Measurements from ENCODE around the gene TCF25.
A peak's percentile ranks its signal among the peaks of the same experiment; 100 is the strongest.
"Not testable (repeated sequence)": the region's sequence is repeated elsewhere in the genome, so short reads cannot be mapped to it uniquely, and the experiment has no call there.

The TCF25 gene

GRCh38 chr16:89844739-89845339 lies 28.6 kb upstream of the TCF25 start:
- DNase-seq = no peak

DNA sequence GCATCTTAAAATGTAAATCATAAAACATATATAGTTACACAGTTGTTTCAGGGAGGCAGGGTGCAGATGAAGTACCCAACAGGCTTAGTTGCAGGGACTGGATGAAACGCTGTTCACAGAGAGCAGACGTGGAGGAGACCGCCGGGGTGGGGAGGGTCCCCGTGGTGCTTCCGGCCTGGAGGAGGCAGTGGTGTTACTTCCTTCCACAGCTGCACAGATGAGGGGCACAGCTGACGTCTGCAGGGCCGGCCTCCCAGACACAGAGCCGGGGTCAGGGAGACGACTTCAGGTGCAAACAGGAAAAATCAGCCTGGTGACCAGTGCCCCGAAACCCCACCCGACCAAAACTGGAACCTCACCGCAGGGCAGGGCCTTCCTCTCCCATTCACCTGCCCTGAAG lies 28.0 kb upstream of the TCF25 start:
- DNase-seq = no peak

- peak; percentile 32 for DNase-seq
These were observed 26.1 kb upstream of the TCF25 start for GRCh38 chr16:89847051-89847939.

DNA sequence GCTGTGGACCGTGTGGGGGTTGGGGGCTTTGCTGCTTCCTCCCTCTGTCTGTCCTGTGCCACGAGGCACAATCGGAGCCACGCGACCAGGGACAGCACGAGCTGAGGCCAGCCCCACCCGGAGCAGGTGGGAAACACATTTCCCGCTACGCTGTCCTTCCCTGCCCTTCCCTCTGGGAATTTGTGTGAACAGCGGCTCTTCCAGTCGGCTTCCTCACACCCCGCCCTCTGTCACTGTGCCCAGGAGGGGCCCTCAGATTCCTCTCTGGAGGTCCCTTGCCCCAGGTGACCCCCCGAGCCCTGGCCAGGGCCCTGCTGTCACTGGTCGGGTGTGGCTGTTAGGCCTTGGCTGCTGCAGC lies 25.5 kb upstream of the TCF25 start:
- DNase-seq = no peak

DNA sequence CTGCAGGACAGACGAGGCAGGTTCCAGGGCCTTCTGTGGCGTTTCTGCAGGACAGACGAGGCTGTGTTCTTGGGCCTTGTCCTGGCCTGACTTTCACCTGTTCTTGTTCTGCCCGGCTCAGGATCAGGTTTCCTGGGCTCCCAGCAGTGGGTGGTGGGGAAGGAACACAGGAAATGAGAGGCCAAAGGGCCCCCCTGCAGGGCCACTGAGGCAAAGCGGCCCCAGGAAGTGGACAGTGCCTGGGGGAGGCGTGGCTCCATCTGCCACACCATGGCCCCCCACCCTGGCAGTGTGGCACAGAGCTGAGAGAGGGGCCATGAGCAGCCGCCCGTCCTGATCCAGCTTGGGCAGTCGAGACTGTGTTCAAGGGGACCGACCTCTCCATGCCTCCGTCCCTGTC lies 24.4 kb upstream of the TCF25 start:
- DNase-seq = no peak

GRCh38 chr16:89853306-89853993 lies 19.9 kb upstream of the TCF25 start:
- DNase-seq = no peak

DNA sequence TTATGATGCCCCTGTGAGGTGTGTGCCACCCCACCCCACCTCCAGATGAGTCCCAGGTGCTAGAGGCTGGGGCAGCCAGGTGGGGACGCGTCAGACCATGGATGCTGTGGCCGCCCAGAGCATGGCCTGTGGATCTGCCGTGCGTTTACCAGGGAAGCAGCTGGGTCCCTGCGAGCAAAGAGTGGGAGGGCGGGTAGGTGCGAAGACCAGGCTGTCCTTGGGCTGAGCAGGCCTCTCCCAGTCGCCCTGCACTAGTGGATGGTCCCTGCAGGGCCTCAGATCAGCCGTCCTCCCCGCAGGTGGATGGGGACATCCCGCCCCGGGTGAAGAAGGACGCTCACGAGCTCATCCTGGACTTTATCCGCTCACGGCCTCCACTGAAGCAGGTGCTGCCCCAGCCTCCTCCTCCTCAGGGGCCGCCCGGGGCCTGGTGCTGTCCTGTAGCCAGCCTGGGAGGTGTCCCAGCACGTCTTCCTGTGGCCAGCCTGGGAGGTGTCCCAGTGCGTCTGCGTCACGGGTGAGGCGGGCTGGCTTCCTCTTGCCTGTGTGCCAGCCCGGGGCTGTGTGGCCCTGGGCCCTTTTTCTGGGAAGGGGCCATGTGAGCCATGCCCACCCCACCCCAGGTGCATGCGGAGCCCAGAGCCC lies 18.0 kb upstream of the TCF25 start:
- DNase-seq = no peak

DNA sequence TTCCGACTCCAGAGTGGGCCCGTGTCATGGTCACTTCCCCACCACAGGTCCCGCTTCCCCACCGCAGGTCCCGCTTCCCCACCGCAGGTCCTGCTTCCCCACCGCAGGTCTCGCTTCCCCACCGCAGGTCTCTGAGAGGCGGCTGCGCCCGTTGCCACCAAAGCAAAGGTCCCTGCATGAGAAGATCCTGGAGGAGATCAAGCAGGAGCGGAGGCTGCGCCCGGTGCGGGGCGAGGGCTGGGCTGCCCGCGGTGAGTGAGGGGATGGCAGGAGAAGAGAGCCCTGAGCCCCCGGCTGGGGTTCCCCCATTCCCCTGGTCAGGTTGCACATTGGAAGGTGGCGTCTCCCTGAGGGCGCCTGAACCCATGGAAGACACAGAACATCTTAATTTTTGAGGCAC lies 17.4 kb upstream of the TCF25 start:
- DNase-seq = no peak

DNA sequence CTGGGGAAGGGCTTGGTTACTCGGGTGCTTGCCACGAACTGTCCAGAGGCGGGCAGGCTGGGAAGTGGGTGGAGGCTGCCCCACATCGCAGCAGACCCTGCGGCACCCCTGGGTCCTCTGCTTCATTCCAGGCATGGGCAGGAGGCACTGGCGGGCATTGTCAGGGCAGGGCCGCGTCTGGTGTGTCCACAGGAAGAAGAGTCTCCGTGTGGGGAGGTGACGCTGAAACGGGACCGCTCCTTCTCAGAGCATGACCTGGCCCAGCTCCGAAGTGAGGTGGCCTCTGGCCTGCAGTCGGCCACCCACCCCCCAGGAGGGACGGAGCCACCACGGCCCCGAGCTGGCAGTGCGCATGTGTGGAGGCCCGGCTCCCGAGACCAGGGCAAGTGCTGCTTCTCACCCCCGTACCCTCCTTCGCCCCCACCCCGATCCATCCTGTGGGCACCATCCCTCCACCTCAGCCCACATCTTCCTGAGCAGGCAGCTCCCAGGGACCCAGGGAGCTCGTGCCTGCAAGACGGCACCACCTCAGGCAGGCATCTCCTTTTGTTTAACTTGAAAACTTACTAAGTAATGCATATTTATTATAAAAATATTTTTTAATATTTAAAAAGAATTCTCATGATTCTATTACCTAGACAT lies 14.3 kb upstream of the TCF25 start:
- no peak for DNase-seq

GRCh38 chr16:89859615-89860007 lies 13.8 kb upstream of the TCF25 start:
- no peak for DNase-seq

- DNase-seq = peak; percentile 55
These were observed 12.6 kb upstream of the TCF25 start for GRCh38 chr16:89860747-89861304.

DNA sequence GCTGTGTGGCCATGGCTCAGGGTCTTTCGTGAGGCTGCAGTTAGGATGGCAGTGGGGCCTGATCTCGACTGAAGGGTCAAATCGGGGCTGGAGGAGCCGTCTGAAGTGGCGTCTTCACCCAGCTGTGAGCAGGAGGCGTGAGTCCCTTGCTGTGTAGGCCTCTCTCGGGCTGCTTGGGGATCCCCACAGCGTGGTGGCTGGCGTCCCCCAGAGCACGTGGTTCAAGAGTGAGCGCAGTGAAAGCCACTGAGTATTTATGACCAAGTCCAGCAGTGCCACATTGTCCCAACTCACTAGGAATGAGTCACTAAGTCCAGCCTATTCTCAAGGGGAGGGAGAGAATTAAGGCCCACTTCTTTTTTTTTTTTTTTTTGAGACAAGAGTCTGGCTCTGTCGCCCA lies 11.7 kb upstream of the TCF25 start:
- no peak for DNase-seq

GRCh38 chr16:89862732-89863131 lies 10.7 kb upstream of the TCF25 start:
- no peak for DNase-seq

DNA sequence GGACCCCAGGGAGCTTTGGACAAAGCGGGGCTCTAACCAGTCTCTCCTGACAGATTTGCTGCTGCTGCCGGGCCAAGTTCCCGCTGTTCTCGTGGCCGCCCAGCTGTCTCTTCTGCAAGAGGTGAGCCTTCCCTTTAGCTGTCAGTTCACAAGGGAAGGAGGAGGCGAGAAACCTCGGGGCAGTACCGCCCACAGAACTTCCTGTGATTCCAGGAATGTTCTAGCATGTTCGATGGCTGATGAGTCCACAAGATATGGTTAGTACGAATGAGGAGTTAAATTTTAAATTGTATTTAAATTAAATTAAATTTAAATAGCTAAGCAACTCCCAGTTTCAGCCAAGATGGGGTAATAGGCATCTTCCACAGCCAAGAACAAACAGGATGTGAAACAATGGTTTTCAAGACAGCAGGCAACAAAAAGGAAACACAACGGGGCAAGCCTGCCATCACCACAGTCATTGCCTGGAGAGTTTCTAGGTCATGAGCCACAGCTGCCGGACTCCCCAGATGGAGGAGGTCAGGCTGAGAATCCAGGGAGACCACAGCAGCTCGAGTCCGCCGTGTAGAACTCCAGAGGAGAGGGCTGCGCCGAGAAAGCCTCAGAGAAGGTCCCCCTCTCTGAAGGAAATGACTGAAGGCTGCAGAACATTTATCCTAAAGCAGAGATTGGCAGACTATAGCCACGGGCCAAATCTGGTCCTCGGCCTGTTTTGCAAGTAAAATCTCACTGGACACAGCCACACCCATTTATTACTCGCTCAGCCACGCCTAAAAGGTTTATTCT lies 9.5 kb upstream of the TCF25 start:
- DNase-seq = no peak

GRCh38 chr16:89864527-89864820 lies 8.9 kb upstream of the TCF25 start:
- DNase-seq = no peak

GRCh38 chr16:89867918-89868317 lies 5.5 kb upstream of the TCF25 start:
- DNase-seq = no peak

DNA sequence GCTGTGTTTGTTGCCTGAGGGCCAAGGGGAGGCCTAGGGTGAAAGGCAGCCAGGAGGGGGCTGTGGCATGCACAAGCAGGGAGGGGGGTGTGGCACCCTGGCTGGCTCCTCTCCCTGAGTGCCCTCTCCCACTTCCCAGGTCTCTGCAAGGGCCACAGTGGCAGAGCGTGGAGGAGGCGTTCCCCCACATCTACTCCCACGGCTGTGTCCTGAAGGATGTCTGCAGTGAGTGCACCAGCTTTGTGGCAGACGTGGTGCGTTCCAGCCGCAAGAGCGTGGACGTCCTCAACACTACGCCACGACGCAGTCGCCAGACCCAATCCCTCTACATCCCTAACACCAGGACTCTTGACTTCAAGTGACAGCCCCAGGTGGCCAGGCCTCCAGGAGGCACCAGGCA lies 3.5 kb upstream of the TCF25 start:
- no peak for DNase-seq

GRCh38 chr16:89870440-89870839 lies 3.0 kb upstream of the TCF25 start:
- no peak for DNase-seq

DNA sequence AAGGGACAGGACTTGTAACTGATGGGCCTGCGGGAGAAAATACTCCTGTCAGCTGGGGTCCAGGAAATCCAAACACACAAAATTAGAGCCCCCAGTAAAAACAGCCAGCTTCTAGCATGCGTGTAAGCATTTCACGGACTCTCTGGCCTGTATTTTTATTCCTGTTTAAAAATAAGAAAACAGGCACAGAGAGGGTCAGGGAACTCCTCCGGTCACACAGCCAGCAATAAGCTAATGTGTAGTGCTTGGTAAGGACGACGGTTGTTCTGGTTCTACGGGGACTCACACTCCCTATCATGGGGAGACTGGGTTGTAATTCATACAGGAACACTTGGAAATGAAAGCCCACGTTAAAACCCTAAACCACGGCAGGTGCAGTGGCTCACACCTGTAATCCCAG lies 1.5 kb upstream of the TCF25 start:
- no peak for DNase-seq

GRCh38 chr16:89873972-89874689 lies 739 bp downstream of the TCF25 start:
- DNase-seq = peak; percentile 93

DNA sequence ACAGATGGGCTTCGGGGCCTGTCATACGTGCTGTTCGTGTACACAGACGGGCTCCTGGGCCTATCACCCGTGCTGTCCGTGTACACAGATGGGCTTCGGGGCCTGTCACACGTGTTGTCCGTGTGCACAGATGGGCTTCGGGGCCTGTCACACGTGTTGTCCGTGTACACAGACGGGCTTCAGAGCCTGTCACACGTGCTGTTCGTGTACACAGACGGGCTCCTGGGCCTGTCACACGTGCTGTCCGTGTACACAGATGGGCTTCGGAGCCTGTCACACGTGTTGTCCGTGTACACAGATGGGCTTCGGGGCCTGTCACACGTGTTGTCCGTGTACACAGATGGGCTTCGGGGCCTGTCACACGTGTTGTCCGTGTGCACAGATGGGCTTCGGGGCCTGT lies 5.7 kb downstream of the TCF25 start:
- not testable (repeated sequence) for DNase-seq

All from hematopoietic multipotent progenitor cell treated with erythropoietin and hydrocortisone succinate and interleukin-3 and kit ligand, for 8 days (in vitro differentiated cells).